GM18867 (cell line): ENCODE results near the gene PROSER3.

Source experiments
- ATAC-seq: cut with Tn5 transposase; IDR thresholded peaks from one replicate; pipeline ENCODE4 v1.9.1; 2021; ENCODE audit warnings: mild to moderate bottlenecking, moderate library complexity; ENCODE audit not compliant: unreplicated experiment

PROSER3 gene

GRCh38 chr19:35738021-35738886, 19.7 kb upstream of the PROSER3 start:
- ATAC-seq, result no peak

- ATAC-seq, result no peak
Observed at GRCh38 chr19:35738887-35739229, 19.1 kb upstream of the PROSER3 start.

GRCh38 chr19:35739275-35740107, 18.5 kb upstream of the PROSER3 start:
- no peak for ATAC-seq

GRCh38 chr19:35740108-35740422, 17.9 kb upstream of the PROSER3 start:
- no peak for ATAC-seq

- ATAC-seq, result peak; percentile 50
Observed at GRCh38 chr19:35740423-35741202, 17.4 kb upstream of the PROSER3 start.

- ATAC-seq, result no peak
Observed at GRCh38 chr19:35741203-35741515, 16.8 kb upstream of the PROSER3 start.

GRCh38 chr19:35742121-35742724, 15.8 kb upstream of the PROSER3 start, which contains the start of gene IGFLR1:
TSS of gene IGFLR1 (minus strand) at chr19:35742452. CDS start at chr19:35741180, 1,272 bp downstream.
- ATAC-seq, result no peak

GRCh38 chr19:35743640-35744429, 14.1 kb upstream of the PROSER3 start:
- ATAC-seq, result no peak

GRCh38 chr19:35744430-35745327, 13.3 kb upstream of the PROSER3 start:
- ATAC-seq, result peak; percentile 41

- peak; percentile 36 for ATAC-seq
Observed at GRCh38 chr19:35745328-35746086, 12.5 kb upstream of the PROSER3 start, which contains the start of the genes PSENEN and U2AF1L4. TSS of gene PSENEN (plus strand) at chr19:35745651. CDS start at chr19:35745931, 280 bp downstream. TSS of gene U2AF1L4 (minus strand) at chr19:35745418. CDS start at chr19:35745391, 27 bp downstream.

- no peak for ATAC-seq
Observed at GRCh38 chr19:35746087-35746462, 11.9 kb upstream of the PROSER3 start.

GRCh38 chr19:35746531-35746930, 11.4 kb upstream of the PROSER3 start:
- ATAC-seq, result no peak

- peak; percentile 63 for ATAC-seq
Observed at GRCh38 chr19:35748106-35749020, 9.6 kb upstream of the PROSER3 start, which contains the start of gene LIN37. TSS of gene LIN37 (plus strand) at chr19:35748576. CDS start at chr19:35748725, 149 bp downstream.

- ATAC-seq, result no peak
Observed at GRCh38 chr19:35750167-35750566, 7.8 kb upstream of the PROSER3 start.

- ATAC-seq, result no peak
Observed at GRCh38 chr19:35751839-35752745, 5.9 kb upstream of the PROSER3 start.

- no peak for ATAC-seq
Observed at GRCh38 chr19:35752746-35753350, 5.1 kb upstream of the PROSER3 start.
